OCI-LY3 (cell line): Measurements from ENCODE around the gene IRAK2.

ENCODE experiments used
- CTCF ChIP-seq: fragments of 200-600, 300-600 bp; sonication (generic); IDR thresholded peaks from 2 replicates; pipeline ENCODE4 v1.5.1; 2014; ENCODE audit warnings: antibody characterized with exemption, low read length, low read depth
- EZH2phosphoT487 ChIP-seq: fragments of 200-600 bp; shearing (Covaris generic); IDR thresholded peaks from 2 replicates; pipeline ENCODE4 v1.6.1; 2018; ENCODE audit warnings: antibody characterized with exemption, mixed run types, low read depth

GRCh38 chr3:10150987-10151386 is 13.7 kb upstream of the IRAK2 start:
- TF ChIP-seq CTCF: no peak
- TF ChIP-seq EZH2phosphoT487: no peak
